GM12801 (cell line): Measurements from ENCODE around the gene TPH2.

Experiments used
- TF ChIP-seq, protein P1 (sequence below): IDR thresholded peaks from one replicate; pipeline ENCODE4 v1.5.1; 2011; ENCODE audit warnings: control low read depth; ENCODE audit not compliant: insufficient read length; ENCODE audit errors: extremely low read depth

Gene TPH2

DNA sequence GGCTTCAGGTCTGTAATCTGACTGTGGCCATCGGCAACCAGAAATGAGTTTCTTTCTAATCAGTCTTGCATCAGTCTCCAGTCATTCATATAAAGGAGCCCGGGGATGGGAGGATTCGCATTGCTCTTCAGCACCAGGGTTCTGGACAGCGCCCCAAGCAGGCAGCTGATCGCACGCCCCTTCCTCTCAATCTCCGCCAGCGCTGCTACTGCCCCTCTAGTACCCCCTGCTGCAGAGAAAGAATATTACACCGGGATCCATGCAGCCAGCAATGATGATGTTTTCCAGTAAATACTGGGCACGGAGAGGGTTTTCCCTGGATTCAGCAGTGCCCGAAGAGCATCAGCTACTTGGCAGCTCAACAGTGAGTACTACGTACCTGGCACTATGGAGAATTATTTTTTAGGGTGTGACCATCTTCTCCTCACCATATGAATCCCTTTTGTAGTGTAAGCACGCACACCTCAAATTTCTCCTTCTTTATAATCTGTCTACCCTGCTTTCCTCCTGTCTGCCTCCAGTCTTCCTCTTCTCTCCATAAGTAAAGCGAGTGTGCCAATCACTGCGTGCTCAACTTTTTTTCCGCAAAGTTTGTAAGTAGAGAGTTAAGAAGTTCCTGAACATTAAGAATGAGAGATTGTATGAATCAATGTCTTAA, at the start of gene TPH2:
TPH2 (plus strand) TSS at position 118 of the 658 bp plus-strand sequence; CDS start at position 260, 142 bp downstream.
- TF ChIP-seq, protein P1, sequence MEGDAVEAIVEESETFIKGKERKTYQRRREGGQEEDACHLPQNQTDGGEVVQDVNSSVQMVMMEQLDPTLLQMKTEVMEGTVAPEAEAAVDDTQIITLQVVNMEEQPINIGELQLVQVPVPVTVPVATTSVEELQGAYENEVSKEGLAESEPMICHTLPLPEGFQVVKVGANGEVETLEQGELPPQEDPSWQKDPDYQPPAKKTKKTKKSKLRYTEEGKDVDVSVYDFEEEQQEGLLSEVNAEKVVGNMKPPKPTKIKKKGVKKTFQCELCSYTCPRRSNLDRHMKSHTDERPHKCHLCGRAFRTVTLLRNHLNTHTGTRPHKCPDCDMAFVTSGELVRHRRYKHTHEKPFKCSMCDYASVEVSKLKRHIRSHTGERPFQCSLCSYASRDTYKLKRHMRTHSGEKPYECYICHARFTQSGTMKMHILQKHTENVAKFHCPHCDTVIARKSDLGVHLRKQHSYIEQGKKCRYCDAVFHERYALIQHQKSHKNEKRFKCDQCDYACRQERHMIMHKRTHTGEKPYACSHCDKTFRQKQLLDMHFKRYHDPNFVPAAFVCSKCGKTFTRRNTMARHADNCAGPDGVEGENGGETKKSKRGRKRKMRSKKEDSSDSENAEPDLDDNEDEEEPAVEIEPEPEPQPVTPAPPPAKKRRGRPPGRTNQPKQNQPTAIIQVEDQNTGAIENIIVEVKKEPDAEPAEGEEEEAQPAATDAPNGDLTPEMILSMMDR, result no peak

DNA sequence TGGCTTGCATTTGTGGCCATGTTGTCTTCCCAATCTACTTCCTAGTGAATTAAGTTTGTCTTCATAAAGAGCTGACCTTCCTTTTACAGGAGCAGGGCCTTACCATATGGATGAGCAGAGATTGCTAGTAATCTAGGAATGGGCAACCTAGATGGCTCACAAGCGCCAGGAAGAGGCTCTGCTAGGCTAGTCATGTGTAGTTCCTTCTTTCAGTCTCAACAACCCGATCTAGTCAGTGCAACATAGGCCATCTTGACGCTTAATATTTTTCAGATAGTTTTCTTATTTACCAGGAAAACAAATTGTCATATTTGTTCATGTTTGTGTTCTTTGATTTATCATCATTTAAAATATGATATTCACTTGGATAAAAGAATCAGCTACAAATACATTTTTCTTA, 48.2 kb upstream of the TPH2 start:
- TF ChIP-seq, protein P1, result no peak

DNA sequence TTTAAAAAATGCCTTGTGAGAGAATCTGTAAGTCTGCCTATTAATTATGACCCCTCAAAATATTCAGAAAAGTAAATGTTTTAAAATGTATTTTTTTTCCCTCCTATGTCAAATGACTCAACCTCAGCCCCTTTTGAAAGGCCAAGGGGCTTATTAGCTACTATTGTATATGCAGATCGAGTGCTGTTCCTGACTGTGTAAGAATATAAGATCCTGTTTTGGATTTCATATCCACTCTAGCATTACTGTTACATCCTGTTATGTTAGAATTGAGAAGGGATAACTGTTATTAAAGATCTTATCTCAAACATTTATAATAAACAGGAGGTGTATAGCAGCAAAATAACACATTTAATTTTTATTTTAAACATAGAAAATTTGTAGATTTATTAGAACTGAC, 46.6 kb upstream of the TPH2 start:
- TF ChIP-seq, protein P1, result no peak

DNA sequence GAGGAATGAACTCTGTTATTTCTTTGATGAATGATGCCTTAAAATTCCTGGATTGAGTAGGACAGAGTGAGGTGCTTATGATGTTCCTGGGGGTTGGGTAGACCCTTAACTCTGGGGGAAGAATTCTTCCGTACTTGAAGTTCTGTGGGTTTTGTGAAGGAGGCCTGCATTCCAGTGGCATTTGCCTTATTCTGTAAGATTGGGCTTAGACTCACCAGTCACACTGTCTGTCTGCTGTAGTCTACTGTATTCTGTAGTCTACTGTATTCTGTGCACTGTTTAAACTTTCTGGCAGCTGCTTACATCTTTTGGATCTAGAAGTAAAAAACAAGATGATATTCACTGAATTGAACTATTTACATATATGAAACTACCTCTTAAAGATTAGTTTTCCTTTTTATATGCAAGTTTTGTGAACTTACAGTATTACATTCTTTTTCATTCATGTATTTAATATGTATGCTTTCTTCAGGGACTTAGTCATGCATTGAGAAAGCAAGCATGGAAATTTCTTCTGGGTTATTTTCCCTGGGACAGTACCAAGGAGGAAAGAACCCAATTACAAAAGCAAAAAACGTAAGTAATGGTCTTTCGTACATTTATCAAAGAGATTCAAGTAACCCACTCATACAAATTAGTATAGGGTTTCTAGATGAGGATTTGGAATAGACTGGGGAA, 42.3 kb upstream of the TPH2 start:
- TF ChIP-seq, protein P1, result no peak

DNA sequence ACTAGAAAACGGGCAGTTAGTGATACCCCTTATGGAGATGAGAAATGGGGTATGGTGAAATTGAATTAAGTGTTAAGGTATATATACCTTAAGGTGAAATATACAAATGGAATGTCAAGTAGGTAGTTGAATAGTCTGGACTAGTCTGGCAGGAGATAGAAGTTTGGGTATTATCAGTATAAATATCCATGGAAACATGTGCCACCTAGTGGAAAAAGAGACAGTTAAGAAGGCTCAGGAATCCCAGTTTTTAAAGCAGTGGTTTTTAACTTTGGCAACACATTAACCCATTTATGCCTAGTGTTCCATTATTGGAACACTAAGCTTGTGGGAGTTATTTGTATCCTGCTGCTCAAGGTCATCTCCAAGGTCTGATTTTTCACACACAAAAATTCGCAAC, 38.6 kb upstream of the TPH2 start:
- TF ChIP-seq, protein P1, result no peak

DNA sequence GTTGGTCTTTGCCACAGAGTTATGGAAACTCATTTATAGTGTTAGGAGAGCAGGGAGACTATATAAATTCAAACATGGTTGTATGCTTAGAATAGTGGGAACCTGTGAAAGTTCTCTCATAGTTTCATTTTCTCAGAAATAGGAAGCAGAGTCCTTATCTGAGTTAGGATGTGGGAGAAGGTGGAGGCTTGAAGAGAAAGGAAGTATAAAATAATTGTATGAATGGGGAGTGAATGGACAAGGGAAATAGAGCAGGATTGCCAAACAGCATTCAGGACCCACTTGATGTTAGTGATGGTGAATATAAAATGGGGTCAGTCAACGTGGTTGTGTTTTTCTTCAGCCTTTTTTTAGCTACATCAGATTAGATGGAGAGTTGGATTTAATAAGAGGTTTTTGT, 34.0 kb upstream of the TPH2 start:
- TF ChIP-seq, protein P1, result no peak

DNA sequence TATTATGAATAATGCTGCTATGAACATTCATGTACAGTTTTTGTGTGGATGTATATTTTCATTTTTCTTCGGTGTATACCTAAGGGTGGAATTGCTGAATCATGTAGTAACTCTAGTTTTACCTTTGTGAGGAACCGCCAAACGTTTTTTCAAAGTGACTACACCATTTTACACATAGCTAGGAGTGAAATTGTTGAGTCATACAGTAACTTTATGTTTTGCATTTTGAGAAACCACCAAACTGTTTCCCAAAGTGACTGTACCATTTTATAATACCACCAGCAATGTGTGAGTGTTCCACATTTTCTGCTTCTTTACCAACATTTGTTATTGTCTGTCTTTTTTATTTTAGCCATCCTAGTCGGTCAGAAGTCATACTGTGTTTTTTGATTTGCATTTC, 3.1 kb upstream of the TPH2 start:
- TF ChIP-seq, protein P1, result no peak
